Tongue (tissue), 2 donors: ENCODE results near the gene TEX36. TPM values are rescaled to one million over a fixed set of nuclear protein-coding genes. Genes with fewer than 3 reads are reported as not detected.
"Not testable (repeated sequence)": the region's sequence is repeated elsewhere in the genome, so short reads cannot be mapped to it uniquely, and the experiment has no call there.

ENCODE experiments used
- DNase-seq: peaks from one replicate; pipeline ENCODE4 v3.0.0-alpha.2; 2015
- total RNA-seq: library from RNA; depleted of rRNA; stranded (reverse); fragments of >200 nt; gene quantifications from one replicate; pipeline ENCODE4 v1.2.3, GENCODE V29; 2014

Gene TEX36
- total RNA-seq, 1 donor from 2014 or later: not detected

DNA sequence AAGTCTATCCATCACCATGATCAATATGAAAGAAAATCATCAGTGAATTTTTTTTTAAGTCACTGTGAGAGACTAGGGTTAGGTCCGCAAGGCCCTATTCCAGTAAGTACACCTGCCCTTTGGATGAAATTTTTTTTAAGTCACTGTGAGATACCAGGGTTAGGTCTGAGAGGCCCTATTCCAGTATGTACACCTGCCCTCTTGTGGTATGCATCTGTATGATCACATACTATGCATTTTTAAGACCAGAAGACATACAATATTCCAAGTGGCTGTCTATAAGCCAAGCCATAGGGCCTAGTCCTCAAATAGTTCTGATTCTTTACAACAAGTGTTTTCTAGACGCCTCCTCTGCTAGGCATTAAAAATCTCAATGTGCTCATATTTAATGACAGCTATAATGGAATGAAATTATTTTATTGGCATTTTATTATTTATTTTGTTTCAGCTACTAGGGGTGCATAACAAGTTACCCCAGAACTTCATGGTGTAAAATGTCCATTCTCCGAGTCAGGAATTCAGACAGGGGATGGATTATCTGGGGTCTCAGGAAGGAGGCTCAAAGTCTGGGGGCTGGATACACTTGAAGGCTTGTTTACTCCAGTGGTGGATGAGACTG, 53.1 kb downstream of the TEX36 start:
- peak; percentile 57 for DNase-seq

GRCh38 chr10:125628104-125629049, 54.6 kb downstream of the TEX36 start:
- no peak for DNase-seq

DNA sequence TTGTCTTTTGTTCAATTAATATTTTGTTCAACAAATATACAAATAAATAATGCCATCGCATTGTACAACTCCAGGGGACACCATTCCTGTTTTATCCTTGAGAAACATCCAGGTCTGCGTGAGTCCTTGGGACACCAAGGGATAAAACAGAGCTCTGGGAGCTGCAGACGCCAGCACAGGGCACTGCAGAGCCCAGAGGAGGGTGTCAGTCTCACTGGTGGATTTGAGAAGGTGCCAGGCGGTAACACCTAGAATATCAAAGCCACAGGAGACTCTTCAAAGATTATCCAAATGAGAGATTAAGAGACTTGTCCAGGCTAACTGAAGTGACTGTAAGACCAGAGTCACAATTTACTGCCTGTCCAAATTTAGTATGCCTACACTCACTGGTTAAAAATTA, 55.3 kb downstream of the TEX36 start:
- DNase-seq: no peak

- no peak for DNase-seq
Measured at GRCh38 chr10:125626671-125627070, 56.3 kb downstream of the TEX36 start.

DNA sequence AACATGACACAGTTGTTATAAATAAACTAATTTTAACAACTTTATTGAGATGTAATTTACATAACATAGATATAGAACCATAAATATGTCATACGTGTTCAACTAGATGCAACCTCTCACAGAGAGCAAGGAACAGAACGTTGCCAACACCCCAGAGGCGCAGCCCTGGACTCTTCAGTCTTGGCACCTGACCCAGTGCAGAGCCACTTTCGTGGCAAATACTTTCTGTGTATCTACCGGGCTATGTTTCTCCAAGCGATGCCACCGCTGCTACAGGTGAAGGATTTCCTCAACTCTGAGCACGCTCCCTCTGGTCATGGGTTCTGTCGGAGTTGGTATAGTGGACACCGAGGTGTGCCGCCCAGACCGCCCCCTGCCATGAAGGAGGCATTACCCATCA, 57.4 kb downstream of the TEX36 start:
- no peak for DNase-seq

DNA sequence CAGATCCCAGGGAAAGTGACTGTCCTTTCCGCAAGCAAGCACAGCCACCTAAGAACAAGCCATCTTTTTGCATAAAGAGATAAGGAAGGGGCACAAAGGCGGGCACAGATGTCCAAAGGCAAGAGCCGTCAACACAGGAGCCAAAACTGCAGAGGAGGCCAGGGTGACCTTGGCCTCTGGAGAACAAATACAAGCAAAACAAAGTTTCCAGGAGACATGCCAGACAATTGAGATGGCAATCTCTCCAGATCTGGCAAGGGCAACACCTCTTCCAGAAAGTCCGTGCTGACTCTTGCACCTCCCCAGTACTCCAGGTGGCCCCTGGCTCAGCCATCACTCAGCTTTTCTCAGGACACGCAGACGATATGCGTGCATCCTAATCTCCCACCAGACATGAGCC, 58.2 kb downstream of the TEX36 start:
- no peak for DNase-seq

DNA sequence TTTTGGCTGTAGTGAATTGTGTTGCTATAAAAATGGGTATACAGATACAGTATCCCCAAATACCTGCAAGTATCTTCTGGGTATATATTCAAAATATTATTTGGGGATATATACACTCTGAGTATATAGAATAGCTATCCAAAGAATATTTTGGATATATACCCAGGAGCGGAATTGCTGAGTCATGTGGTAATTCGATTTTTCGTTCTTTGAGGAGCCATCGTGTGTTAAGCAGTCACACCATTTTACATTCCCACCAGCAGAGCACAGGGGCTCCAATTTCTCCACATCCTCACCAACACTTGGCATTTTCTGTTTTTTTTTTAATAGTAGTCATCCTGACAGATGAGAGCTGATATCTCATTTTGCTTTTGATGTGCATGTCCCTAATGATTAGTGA, 61.9 kb downstream of the TEX36 start:
- no peak for DNase-seq

DNA sequence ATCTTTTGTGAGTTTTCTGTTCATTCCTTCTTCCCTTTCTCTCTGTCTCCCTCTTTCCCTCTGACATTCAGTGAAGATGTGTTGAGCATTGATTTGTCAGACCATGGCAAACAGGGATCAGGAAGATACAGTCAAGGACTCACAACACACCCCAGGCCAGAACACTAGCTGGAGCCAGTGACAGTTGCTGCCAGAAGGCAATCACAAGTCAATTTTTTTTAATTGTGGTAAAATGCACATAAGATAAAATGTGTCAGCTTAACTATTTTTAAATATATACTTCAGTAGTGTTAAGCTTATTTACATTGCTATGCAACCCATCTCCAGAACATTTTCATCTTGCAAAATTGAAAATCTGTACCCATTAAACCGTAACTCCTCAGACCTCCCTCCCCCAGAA, 62.6 kb downstream of the TEX36 start:
- no peak for DNase-seq

DNA sequence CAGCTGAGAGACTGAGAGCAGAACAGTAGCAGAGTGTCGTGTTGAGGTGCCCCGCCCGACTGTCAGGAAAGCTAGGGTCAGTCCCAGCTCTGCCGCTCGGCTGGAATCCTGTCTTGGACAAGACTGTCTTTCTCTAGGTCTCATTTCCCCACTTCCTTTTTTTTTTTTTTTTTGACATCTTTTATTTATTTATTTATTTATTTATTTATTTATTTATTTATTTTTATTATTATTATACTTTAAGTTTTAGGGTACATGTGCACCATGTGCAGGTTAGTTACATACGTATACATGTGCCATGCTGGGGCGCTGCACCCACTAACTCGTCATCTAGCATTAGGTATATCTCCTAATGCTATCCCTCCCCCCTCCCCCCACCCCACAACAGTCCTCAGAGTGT, 69.9 kb downstream of the TEX36 start:
- DNase-seq: not testable (repeated sequence)

DNA sequence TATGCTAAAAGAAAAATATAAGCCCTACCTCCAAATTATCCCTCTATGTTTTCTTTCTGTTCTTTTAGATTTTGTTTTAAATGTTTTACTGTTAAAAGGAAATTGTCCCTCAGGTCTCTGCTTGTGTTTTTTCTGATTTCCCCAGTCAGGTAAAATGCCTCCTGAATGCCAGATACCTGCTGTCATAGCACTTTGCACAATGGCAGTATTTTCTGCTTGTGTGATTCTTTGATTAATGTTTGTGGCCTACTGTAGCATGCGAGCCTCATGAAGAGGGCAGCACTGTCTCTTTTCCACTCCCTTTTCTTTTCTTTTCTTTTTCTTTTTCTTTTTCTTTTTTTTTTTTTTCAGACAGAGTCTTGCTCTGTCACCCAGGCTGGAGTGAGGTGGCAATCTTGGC, 71.2 kb downstream of the TEX36 start:
- no peak for DNase-seq

- DNase-seq: no peak
Measured at GRCh38 chr10:125611216-125611615, 71.7 kb downstream of the TEX36 start.

- DNase-seq: no peak
Measured at GRCh38 chr10:125609859-125610258, 73.1 kb downstream of the TEX36 start.

GRCh38 chr10:125608474-125608873, 74.5 kb downstream of the TEX36 start:
- no peak for DNase-seq

DNA sequence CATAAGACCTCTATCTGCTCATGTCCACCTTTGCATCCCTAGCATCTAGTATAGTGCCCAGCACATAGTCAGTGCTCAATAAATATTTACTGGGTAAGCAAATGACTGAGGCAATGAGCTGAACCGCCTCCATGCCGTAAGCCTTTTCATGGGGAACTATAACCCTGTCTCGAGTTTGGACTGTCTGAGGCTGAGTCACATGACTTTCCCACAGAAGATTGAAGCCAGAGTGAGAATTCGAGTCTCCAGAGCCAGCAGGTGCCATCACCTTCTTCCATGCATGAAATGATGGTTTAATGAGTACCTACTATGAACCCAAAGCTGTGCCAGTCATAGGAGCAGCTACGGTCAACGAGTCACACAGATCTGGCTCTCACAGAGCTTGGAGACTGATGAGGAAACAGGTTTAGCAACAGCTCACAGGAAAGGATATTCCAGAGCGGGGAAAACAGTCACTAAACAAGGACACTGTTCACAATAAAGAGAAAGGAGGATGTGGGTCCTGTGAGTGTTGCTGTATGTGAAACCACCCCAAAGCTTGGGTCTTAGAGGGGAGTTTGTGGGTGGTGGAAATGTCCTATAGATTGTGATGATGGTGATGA, 75.2 kb downstream of the TEX36 start:
- no peak for DNase-seq

- no peak for DNase-seq
Measured at GRCh38 chr10:125606414-125607010, 76.5 kb downstream of the TEX36 start.

Other genes starting within 250 kb of the TEX36 start
- 31.8 TPM for gene EDRF1, start 36.5 kb upstream of the TEX36 start, total RNA-seq
- gene MMP21, start 92.7 kb upstream of the TEX36 start, total RNA-seq: 0.41 TPM
- gene UROS, start 140.1 kb upstream of the TEX36 start, total RNA-seq: 56.7 TPM
- gene BCCIP, start 140.4 kb upstream of the TEX36 start, total RNA-seq: 49.6 TPM
- gene DHX32, start 198.1 kb upstream of the TEX36 start, total RNA-seq: 29.2 TPM
- 3.2 TPM for gene FANK1, start 213.4 kb upstream of the TEX36 start, total RNA-seq